HepG2 (cell line): Measurements from ENCODE around the gene DENND2D.

ENCODE experiments used
- AGO2 ChIP-seq: fragments of 200-400 bp; formaldehyde crosslinking; optimal IDR thresholded peaks from 2 replicates; pipeline ENCODE3; 2017; ENCODE audit warnings: mild to moderate bottlenecking, low read depth, low read length, moderate library complexity
- CHD2 ChIP-seq: IDR thresholded peaks from 2 replicates; pipeline ENCODE4 v1.6.1; 2011; ENCODE audit warnings: low read depth, low read length, improper control_type of control experiment
- FOXP1 ChIP-seq, 2 experiments: fragments of 450-650 bp in 1 of 2; IDR thresholded peaks; 2 replicates each; pipeline ENCODE4 v1.6.1; 2017 to 2018; ENCODE audit warnings: antibody characterized with exemption in 1 of 2
- JUND ChIP-seq: sonication (generic); formaldehyde crosslinking; IDR thresholded peaks from 2 replicates; pipeline ENCODE4 v1.8.0; 2022; ENCODE audit warnings: mild to moderate bottlenecking, missing genetic modification reagents
- MAZ ChIP-seq, 2 experiments: sonication (generic) in 1 of 2; formaldehyde crosslinking in 1 of 2; IDR thresholded peaks; 2 replicates each; pipeline versions ENCODE4 v1.5.0 to v1.6.1; 2012 to 2020; ENCODE audit warnings: low read depth in 2 of 2, mild to moderate bottlenecking in 2 of 2, borderline replicate concordance in 1 of 2, improper control_type of control experiment in 1 of 2, low read length in 1 of 2, missing genetic modification reagents in 1 of 2, moderate library complexity in 1 of 2
- MZF1 ChIP-seq: sonication (generic); formaldehyde crosslinking; IDR thresholded peaks from 2 replicates; pipeline ENCODE4 v1.8.1; 2023; ENCODE audit warnings: mild to moderate bottlenecking, missing genetic modification reagents, borderline replicate concordance
- NR3C1 ChIP-seq: sonication (generic); formaldehyde crosslinking; IDR thresholded peaks from 2 replicates; pipeline ENCODE4 v1.4.0; 2020; ENCODE audit warnings: missing genetic modification reagents
- SP1 ChIP-seq, 2 experiments: fragments of 450-650 bp in 1 of 2; sonication (generic) in 1 of 2; formaldehyde crosslinking in 1 of 2; IDR thresholded peaks; 2 replicates each; pipeline versions ENCODE4 v1.4.0 to v1.6.1; 2016 to 2020; ENCODE audit warnings: missing genetic modification reagents in 1 of 2
- THAP11 ChIP-seq: IDR thresholded peaks from 2 replicates; pipeline ENCODE4 v1.6.1; 2016; ENCODE audit warnings: missing biosample characterization, missing genetic modification reagents
- WIZ ChIP-seq: sonication (generic); formaldehyde crosslinking; IDR thresholded peaks from 2 replicates; pipeline ENCODE4 v1.5.1; 2020; ENCODE audit warnings: mild to moderate bottlenecking, missing genetic modification reagents
- ZNF143 ChIP-seq: sonication (generic); formaldehyde crosslinking; IDR thresholded peaks from 2 replicates; pipeline ENCODE4 v1.4.0; 2020; ENCODE audit warnings: missing genetic modification reagents
- ZNF30 ChIP-seq: sonication (generic); formaldehyde crosslinking; IDR thresholded peaks from 2 replicates; pipeline ENCODE4 v1.5.0; 2020; ENCODE audit warnings: mild to moderate bottlenecking, missing genetic modification reagents
- TF ChIP-seq, protein P1 (sequence below): sonication (generic); formaldehyde crosslinking; IDR thresholded peaks from 2 replicates; pipeline ENCODE4 v1.5.0; 2020; ENCODE audit warnings: mild to moderate bottlenecking, missing genetic modification reagents, moderate library complexity
- TF ChIP-seq, protein P2 (sequence below): sonication (generic); formaldehyde crosslinking; IDR thresholded peaks from 2 replicates; pipeline ENCODE4 v1.9.0; 2021; ENCODE audit warnings: mild to moderate bottlenecking, missing genetic modification reagents

DNA sequence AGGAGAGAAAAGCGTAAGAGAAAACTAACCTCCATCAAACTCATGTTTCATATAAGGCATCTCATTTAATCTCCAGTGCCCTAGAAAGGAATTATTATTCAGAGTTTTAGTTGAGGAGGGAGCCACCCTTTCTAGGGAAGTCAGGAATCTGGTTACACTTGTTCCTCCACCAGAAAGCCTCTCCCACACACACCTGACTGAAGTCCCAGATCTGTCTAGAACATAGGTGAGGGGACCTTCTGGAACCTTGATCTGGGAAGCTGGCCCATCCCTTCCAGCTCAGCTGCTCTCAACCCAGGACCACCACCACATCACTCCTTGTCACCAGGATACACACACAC lies 1.9 kb upstream of the DENND2D start:
- no peak for TF ChIP-seq MAZ (IDR thresholded peaks at IDR 0.05; ENCODE audit: borderline replicate concordance, low read depth, low read length)
- no peak for TF ChIP-seq MAZ (CRISPR knock-in tag; IDR thresholded peaks at IDR 0.05; ENCODE audit: low read depth)
- no peak for TF ChIP-seq JUND (CRISPR knock-in tag)
- no peak for TF ChIP-seq FOXP1 (IDR thresholded peaks at IDR 0.05)
- TF ChIP-seq FOXP1 (CRISPR knock-in tag; IDR thresholded peaks at IDR 0.05), result no peak
- TF ChIP-seq, protein P1, sequence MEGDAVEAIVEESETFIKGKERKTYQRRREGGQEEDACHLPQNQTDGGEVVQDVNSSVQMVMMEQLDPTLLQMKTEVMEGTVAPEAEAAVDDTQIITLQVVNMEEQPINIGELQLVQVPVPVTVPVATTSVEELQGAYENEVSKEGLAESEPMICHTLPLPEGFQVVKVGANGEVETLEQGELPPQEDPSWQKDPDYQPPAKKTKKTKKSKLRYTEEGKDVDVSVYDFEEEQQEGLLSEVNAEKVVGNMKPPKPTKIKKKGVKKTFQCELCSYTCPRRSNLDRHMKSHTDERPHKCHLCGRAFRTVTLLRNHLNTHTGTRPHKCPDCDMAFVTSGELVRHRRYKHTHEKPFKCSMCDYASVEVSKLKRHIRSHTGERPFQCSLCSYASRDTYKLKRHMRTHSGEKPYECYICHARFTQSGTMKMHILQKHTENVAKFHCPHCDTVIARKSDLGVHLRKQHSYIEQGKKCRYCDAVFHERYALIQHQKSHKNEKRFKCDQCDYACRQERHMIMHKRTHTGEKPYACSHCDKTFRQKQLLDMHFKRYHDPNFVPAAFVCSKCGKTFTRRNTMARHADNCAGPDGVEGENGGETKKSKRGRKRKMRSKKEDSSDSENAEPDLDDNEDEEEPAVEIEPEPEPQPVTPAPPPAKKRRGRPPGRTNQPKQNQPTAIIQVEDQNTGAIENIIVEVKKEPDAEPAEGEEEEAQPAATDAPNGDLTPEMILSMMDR (CRISPR knock-in tag), result no peak
- no peak for TF ChIP-seq THAP11 (CRISPR knock-in tag)
- TF ChIP-seq SP1 (IDR thresholded peaks at IDR 0.05), result no peak
- TF ChIP-seq SP1 (CRISPR knock-in tag; IDR thresholded peaks at IDR 0.05), result no peak
- TF ChIP-seq ZNF30 (CRISPR knock-in tag), result no peak
- no peak for TF ChIP-seq WIZ (CRISPR knock-in tag)
- no peak for TF ChIP-seq ZNF143
- TF ChIP-seq, protein P2, sequence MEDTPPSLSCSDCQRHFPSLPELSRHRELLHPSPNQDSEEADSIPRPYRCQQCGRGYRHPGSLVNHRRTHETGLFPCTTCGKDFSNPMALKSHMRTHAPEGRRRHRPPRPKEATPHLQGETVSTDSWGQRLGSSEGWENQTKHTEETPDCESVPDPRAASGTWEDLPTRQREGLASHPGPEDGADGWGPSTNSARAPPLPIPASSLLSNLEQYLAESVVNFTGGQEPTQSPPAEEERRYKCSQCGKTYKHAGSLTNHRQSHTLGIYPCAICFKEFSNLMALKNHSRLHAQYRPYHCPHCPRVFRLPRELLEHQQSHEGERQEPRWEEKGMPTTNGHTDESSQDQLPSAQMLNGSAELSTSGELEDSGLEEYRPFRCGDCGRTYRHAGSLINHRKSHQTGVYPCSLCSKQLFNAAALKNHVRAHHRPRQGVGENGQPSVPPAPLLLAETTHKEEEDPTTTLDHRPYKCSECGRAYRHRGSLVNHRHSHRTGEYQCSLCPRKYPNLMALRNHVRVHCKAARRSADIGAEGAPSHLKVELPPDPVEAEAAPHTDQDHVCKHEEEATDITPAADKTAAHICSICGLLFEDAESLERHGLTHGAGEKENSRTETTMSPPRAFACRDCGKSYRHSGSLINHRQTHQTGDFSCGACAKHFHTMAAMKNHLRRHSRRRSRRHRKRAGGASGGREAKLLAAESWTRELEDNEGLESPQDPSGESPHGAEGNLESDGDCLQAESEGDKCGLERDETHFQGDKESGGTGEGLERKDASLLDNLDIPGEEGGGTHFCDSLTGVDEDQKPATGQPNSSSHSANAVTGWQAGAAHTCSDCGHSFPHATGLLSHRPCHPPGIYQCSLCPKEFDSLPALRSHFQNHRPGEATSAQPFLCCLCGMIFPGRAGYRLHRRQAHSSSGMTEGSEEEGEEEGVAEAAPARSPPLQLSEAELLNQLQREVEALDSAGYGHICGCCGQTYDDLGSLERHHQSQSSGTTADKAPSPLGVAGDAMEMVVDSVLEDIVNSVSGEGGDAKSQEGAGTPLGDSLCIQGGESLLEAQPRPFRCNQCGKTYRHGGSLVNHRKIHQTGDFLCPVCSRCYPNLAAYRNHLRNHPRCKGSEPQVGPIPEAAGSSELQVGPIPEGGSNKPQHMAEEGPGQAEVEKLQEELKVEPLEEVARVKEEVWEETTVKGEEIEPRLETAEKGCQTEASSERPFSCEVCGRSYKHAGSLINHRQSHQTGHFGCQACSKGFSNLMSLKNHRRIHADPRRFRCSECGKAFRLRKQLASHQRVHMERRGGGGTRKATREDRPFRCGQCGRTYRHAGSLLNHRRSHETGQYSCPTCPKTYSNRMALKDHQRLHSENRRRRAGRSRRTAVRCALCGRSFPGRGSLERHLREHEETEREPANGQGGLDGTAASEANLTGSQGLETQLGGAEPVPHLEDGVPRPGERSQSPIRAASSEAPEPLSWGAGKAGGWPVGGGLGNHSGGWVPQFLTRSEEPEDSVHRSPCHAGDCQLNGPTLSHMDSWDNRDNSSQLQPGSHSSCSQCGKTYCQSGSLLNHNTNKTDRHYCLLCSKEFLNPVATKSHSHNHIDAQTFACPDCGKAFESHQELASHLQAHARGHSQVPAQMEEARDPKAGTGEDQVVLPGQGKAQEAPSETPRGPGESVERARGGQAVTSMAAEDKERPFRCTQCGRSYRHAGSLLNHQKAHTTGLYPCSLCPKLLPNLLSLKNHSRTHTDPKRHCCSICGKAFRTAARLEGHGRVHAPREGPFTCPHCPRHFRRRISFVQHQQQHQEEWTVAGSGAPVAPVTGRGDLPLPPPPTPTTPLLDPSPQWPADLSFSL (CRISPR knock-in tag), result no peak
- no peak for TF ChIP-seq NR3C1 (CRISPR knock-in tag)
- no peak for TF ChIP-seq CHD2
- no peak for TF ChIP-seq AGO2
- no peak for TF ChIP-seq MZF1 (CRISPR knock-in tag)
